Embryonic facial prominence (tissue), 1 donor: ENCODE measurements around the gene EEF1A2.

Experiments used
- DNase-seq: peaks from one replicate; pipeline ENCODE4 v3.0.0-alpha.2; 2016; ENCODE audit errors: extremely low spot score

The EEF1A2 gene

GRCh38 chr20:63500151-63500901 lies 1.4 kb upstream of the EEF1A2 start:
- no peak for DNase-seq

GRCh38 chr20:63499338-63499969 lies 571 bp upstream of the EEF1A2 start:
- no peak for DNase-seq

- no peak for DNase-seq
These were observed 642 bp downstream of the EEF1A2 start for GRCh38 chr20:63497946-63498935.

- DNase-seq: no peak
These were observed 1.5 kb downstream of the EEF1A2 start for GRCh38 chr20:63497138-63497945.

- DNase-seq: no peak
These were observed 2.2 kb downstream of the EEF1A2 start for GRCh38 chr20:63496596-63497120.

GRCh38 chr20:63495741-63496595 lies 2.9 kb downstream of the EEF1A2 start:
- no peak for DNase-seq

- DNase-seq: no peak
These were observed 3.6 kb downstream of the EEF1A2 start for GRCh38 chr20:63495167-63495720.

GRCh38 chr20:63494420-63495166 lies 4.3 kb downstream of the EEF1A2 start:
- DNase-seq: no peak

GRCh38 chr20:63494084-63494419 lies 4.8 kb downstream of the EEF1A2 start:
- DNase-seq: no peak

- no peak for DNase-seq
These were observed 5.3 kb downstream of the EEF1A2 start for GRCh38 chr20:63493563-63494020.

GRCh38 chr20:63492982-63493381 lies 5.9 kb downstream of the EEF1A2 start:
- DNase-seq: no peak

- no peak for DNase-seq
These were observed 6.4 kb downstream of the EEF1A2 start for GRCh38 chr20:63492518-63492917.

GRCh38 chr20:63491635-63492230 lies 7.2 kb downstream of the EEF1A2 start:
- no peak for DNase-seq

- DNase-seq: no peak
These were observed 7.8 kb downstream of the EEF1A2 start for GRCh38 chr20:63491078-63491477.

- DNase-seq: no peak
These were observed 8.5 kb downstream of the EEF1A2 start for GRCh38 chr20:63490416-63490815.

GRCh38 chr20:63488315-63489251 lies 10.3 kb downstream of the EEF1A2 start:
- no peak for DNase-seq

GRCh38 chr20:63487781-63488241 lies 11.1 kb downstream of the EEF1A2 start:
- DNase-seq: no peak
